NCI-H748 treated with DMSO at 0.1 percent for 48 hours (cell line): ENCODE measurements around the gene NPSR1.

Experiments
- DNase-seq: peaks from one replicate; lab custom pipeline; 2025; lab: John Stamatoyannopoulos, UW

The NPSR1 gene

DNA sequence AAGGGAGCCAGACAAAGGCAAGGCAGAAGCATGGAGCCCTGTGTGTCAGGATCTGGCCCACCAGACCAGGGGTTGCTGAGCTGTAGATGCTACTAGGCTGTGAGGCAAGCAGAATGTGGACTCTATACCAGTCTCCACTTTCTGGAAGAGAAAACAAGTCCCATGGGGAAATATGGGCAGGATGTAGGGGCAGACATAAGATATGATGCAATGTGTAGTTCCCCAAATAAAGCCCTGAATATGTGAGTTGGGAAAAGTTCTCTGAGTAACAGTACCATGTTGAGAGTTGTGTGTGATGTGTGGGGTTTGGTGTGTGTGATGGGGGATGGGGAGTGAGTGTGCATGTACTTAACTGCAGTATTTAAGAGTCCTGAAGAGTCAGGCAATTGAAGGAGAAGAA, 62.3 kb downstream of the NPSR1 start:
- no peak for DNase-seq

DNA sequence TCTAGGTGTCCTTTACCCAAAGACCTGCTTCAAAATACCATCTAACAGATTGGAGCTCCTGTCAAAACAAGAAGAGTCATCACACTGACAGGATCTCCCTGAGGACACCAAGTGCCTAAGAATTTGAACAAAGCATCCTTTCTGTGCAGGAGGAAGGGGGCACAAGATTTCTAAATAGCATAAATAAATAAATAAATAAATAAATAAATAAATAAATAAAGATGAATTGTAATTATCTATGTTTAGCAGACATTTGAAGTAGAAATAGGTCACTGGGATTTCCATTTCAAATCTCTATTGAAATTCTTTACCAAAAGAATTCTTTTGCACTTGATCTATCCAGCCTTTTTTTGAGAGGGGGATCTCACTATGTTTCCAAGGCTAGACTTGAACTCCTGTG, 65.3 kb downstream of the NPSR1 start:
- DNase-seq = no peak

- no peak for DNase-seq
Measured at GRCh38 chr7:34723866-34724490, 66.0 kb downstream of the NPSR1 start.

DNA sequence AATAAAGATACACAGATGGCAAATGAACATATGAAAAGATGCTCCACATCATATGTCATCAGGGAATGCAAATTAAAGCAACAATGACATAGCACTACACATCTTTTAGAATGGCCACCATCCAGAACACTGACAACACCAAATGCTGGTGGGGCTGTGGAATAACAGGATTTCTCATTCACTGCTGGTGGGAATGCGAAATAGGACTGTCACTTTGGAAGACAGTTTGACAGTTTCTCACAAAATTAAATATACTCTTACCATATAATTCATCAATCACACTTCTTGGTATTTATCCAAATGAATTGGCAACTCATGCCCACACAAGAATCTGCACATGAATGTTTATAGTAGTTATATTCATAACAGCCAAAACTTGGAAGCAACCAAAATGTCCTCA, 68.2 kb downstream of the NPSR1 start:
- no peak for DNase-seq

- no peak for DNase-seq
Measured at GRCh38 chr7:34727464-34727995, 69.5 kb downstream of the NPSR1 start.

- DNase-seq = no peak
Measured at GRCh38 chr7:34728156-34728555, 70.1 kb downstream of the NPSR1 start.

DNA sequence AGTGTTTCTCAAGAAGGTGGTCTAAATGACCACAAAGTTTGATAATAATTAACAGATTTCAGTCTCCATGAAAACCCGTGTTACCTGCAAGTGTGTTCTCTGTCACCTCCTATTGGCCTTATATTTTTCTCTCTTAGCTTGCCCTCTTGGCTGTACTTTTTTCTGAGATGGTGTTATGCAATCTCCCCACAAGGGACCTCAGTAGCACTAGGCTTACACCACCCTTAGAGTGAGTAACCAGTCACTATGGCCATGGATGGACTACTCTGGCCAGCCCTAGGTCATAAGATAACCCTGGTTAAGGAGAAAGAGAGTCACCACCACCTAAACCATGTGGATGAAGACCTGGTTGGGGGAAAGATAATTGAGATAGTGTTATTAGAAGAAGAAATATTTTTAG, 76.8 kb downstream of the NPSR1 start:
- DNase-seq = no peak

DNA sequence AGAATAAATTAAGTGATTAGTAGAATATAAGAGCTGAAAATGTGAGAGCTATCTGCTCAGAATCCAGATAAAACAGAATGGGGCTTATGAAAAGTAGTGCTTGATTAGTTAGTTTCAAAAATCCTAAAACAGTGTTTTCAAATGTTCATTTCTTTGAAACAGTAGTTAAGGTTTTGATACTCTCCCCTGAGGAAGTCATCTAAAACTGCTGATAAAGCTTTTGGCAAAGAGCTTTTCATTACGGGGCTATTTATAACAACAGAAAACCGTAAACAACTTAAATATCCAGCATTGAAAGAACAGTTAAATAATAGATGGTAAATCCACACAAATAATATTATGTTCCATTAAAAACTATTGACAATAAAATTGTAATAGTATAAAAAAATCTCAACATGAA, 77.5 kb downstream of the NPSR1 start:
- no peak for DNase-seq

- no peak for DNase-seq
Measured at GRCh38 chr7:34739651-34740300, 81.8 kb downstream of the NPSR1 start.

- DNase-seq = no peak
Measured at GRCh38 chr7:34740840-34741239, 82.8 kb downstream of the NPSR1 start.

DNA sequence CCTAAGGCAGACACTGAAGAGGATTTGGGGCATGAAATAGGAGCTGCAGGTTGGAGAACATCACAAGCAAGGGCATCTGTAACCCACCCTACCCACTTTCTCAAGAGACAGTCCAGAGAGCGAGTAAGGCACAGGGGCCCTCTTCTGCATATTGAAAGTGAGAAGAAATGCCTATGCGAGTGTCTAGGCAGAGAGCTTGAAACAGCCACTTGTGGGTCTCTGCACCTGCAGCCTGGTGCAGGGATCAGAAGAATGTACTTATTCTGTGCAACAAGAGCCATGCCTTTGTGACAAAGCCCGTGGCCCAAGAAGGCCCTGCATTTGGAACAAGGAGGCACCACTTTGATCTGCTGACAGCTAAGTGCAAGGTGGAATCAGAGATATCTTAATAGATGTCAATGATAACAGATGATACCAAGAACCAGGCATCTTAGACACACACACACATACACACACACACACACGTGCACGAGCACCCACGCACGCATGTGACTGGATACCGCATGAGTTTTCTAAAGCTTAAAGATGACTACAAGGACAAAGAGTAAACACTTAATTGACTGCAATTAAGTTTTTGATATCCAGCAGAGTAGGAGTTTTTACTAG, 89.3 kb downstream of the NPSR1 start:
- no peak for DNase-seq

DNA sequence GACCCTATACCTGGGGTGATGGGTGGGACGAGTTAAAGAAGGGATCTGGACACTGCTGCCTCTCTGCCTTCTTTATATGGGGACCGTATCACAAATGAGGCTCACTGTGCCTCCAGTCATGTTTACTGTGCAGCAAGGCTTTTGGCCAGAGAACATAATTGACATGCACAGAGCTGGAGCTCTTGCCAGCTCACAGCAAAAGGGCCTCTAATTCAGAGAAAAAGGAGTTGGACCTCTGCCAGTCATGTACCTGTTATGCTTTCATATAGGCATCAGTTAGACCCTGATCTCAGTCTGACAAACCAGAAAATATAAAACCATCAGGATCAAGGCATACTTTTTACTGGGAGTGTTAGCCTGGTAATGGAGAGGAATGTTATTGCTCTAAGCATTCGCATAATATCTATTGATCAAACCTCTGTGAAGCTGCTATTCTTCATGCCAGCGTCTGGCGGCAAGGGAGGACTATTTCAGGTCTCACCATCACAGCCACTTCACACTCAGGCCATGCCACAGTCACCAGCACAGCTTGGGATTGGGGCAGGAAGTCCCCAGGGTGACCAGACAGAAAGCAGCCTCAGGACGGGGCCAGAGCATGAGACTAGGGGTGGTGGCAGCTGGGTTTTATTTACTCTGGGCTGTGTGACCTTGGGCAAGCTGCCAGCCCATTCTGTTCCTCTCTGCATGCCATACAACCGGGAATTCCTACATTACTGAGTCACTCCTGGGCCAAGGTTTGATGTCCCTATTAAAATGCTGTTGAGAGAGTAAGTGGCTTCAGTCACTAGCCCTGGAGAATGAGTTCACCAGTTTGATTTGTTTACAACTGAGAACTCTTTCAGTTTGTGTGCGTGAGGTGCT, 90.1 kb downstream of the NPSR1 start:
- no peak for DNase-seq

DNA sequence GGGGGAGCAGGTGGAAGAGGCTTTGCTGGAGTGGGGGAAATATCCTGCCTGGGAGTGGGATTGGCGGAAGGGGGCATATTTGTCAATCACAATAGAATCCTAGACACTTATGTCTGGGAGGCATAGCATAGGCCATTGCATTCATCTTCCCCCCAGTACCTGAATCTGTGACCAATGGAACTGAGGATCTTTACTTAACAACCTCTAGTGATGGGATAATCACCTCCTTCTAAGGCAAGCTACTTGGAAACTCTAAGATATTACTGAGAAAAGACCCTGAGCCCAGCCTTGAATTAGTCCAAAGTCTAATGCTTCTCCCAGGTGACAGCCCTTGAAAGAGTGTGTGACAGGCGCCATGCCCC, 90.7 kb downstream of the NPSR1 start:
- no peak for DNase-seq

GRCh38 chr7:34749446-34749845, 91.4 kb downstream of the NPSR1 start:
- no peak for DNase-seq

DNA sequence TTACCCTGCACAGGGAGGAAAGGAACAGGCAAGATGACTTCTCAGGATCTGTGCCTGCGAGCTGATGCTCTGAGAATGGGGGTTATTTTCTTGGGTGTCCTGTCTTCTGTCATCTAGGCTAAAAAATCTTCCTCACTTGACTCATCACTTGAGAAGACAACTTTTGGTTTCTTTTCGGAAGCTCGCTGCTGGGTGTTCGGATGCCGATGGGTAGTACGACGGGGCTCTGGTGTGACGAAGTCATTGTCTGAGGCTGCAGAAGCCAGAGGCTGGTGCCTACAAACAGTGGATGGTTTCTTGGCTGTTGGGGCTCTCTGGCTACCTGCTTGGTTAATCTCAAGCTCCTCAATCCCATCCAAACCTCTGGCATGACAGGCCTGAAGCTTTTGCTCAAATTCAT, 92.2 kb downstream of the NPSR1 start:
- DNase-seq = no peak

DNA sequence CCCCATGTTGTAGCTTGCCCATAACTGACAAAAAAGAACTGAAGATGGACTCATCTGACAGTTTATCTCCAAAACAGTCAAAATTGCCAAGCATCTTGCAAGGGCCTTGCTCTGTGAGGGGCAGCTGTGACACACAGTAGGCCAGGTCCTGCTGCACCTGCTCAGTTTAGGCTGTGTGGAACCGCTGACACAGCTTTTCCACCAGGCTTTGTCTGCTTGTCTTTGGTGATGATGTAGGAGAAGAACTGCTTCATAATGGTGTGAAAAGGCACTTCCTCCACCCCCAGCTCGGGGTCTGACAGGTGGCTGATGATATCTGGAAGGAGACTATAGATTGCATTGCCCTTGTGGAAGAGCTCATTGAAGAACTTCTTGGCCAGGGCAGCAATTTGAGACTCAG, 92.6 kb downstream of the NPSR1 start:
- no peak for DNase-seq

GRCh38 chr7:34751725-34752643, 94.0 kb downstream of the NPSR1 start:
- no peak for DNase-seq

GRCh38 chr7:34752929-34753328, 94.9 kb downstream of the NPSR1 start:
- no peak for DNase-seq

DNA sequence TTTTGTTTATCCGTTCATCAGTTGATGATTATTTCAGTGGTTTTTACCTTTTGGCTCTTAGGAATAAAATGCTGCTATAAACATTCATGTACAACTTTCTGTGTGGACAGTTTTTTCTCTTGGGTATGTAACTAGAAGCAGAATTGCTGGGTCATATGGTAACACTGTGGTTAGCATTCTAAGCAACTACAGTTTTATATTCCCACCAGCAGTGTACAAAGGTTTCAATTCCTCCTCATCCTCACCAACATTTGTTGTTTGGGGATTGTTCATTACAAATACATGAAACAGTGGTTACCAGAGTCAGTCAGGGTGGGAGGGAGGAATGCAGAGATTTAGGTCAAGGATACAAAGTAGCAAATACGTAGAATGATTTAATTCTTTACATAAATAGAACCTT, 97.0 kb downstream of the NPSR1 start:
- DNase-seq = no peak

GRCh38 chr7:34756025-34756437, 98.0 kb downstream of the NPSR1 start:
- DNase-seq = no peak

DNA sequence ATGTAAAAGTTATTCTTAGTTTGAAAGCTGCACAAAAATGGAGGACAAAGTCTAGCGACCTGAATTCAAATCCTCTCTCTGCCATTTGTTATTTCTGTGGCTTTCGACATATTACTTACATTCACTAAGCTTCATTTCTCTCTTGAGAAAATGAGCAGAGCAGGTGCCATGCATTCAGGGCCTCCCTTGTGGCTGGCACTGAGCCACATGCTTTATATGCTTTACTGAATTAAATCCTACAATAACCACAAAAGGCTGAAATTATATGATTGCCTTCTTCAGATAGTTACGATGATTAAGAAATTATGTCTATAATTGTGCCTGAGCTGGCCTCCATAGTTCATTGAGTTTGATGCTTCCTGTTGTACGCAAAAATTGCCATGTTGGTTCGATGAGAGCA, 98.7 kb downstream of the NPSR1 start:
- DNase-seq = peak; percentile 47
